ENCODE results near the gene TUT7.

TUT7 gene

GRCh38 chr9:86262492-86262891 is 91.7 kb downstream of the TUT7 start:
- TF ChIP-seq CTCF (IDR thresholded peaks at IDR 0.05; ENCODE audit: borderline replicate concordance, extremely low read depth, low read length, poor library complexity, severe bottlenecking) (no peak), EZH2 (IDR thresholded peaks at IDR 0.05; ENCODE audit: borderline replicate concordance, low read depth, low read length, severe bottlenecking) (no peak)
- no peak for DNase-seq
- Histone ChIP-seq H2AFZ (ENCODE audit: low read depth, low read length) (no peak overlapping the region), H3K9ac (ENCODE audit: low read depth, low read length) (no peak overlapping the region), H3K9me3 (ENCODE audit: insufficient read depth, low read length, severe bottlenecking) (no peaks in the 10 kb centered on the region), H3K36me3 (ENCODE audit: insufficient read depth, low read length) (peaks cover 20% of the 10 kb centered on the region), H3K27me3 (ENCODE audit: insufficient read depth, low read length, poor library complexity) (no peaks in the 10 kb centered on the region), H3K4me1 (ENCODE audit: insufficient read depth, low read length) (no peaks in the 10 kb centered on the region), H3K4me2 (ENCODE audit: insufficient read depth, low read length) (no peak overlapping the region), H3K79me2 (ENCODE audit: insufficient read depth, low read length) (peaks cover 3% of the 10 kb centered on the region; the same call in 1 of the 2 replicates), H4K20me1 (ENCODE audit: insufficient read depth, low read length) (peaks cover 4% of the 10 kb centered on the region), H3K4me3 (ENCODE audit: low read depth in 1 of 2, low read length in 2 of 2) (no peak overlapping the region), H3K27ac (ENCODE audit: low read length) (no peak overlapping the region)
- ATAC-seq (ENCODE audit: insufficient read depth, low read depth), result no peak

GRCh38 chr9:86259557-86259956 is 94.7 kb downstream of the TUT7 start, which contains the start of gene C9orf153:
TSS of gene C9orf153 (minus strand) at chr9:86259657. CDS start at chr9:86229603, 30,054 bp downstream.
- Histone ChIP-seq H3K9ac (ENCODE audit: low read depth, low read length) (no peak within 1 kb of the TSS), H2AFZ (ENCODE audit: low read depth, low read length) (no peak within 1 kb of the TSS), H3K4me3 (ENCODE audit: low read depth in 1 of 2, low read length in 2 of 2) (no peak within 1 kb of the TSS), H3K79me2 (ENCODE audit: insufficient read depth, low read length) (no peaks in the 10 kb centered on the region), H3K36me3 (ENCODE audit: insufficient read depth, low read length) (peaks cover 20% of the 10 kb centered on the region), H3K27me3 (ENCODE audit: insufficient read depth, low read length, poor library complexity) (no peaks in the 10 kb centered on the region), H3K27ac (ENCODE audit: low read length) (no peak within 1 kb of the TSS), H3K9me3 (ENCODE audit: insufficient read depth, low read length, severe bottlenecking) (no peaks in the 10 kb centered on the region), H3K4me2 (ENCODE audit: insufficient read depth, low read length) (no peak within 1 kb of the TSS), H3K4me1 (ENCODE audit: insufficient read depth, low read length) (no peaks in the 10 kb centered on the region), H4K20me1 (ENCODE audit: insufficient read depth, low read length) (peaks cover 4% of the 10 kb centered on the region)
- DNase-seq (no peak), ATAC-seq (ENCODE audit: insufficient read depth, low read depth) (no peak)
- TF ChIP-seq EZH2 (IDR thresholded peaks at IDR 0.05; ENCODE audit: borderline replicate concordance, low read depth, low read length, severe bottlenecking), result no peak
- no peak for TF ChIP-seq CTCF (IDR thresholded peaks at IDR 0.05; ENCODE audit: borderline replicate concordance, extremely low read depth, low read length, poor library complexity, severe bottlenecking)

- 0 out of 2 replicates have a peak, but pooled peaks cover 4% of the 10 kb centered on the region for H3K36me3 ChIP-seq (ENCODE audit: insufficient read depth, low read length)
- H3K4me3 ChIP-seq (ENCODE audit: low read depth in 1 of 2, low read length in 2 of 2), result no peak overlapping the region
- peaks cover 2% of the 10 kb centered on the region for H3K9me3 ChIP-seq (ENCODE audit: insufficient read depth, low read length, severe bottlenecking)
- H3K4me2 ChIP-seq (ENCODE audit: insufficient read depth, low read length), result no peak overlapping the region
- DNase-seq (no peak), ATAC-seq (ENCODE audit: insufficient read depth, low read depth) (no peak)
- H3K27ac ChIP-seq (ENCODE audit: low read length), result no peak overlapping the region
- no peaks in the 10 kb centered on the region for H3K79me2 ChIP-seq (ENCODE audit: insufficient read depth, low read length)
- no peaks in the 10 kb centered on the region for H4K20me1 ChIP-seq (ENCODE audit: insufficient read depth, low read length)
- no peak overlapping the region for H2AFZ ChIP-seq (ENCODE audit: low read depth, low read length)
- H3K4me1 ChIP-seq (ENCODE audit: insufficient read depth, low read length), result no peaks in the 10 kb centered on the region
- H3K9ac ChIP-seq (ENCODE audit: low read depth, low read length), result no peak overlapping the region
- no peak for TF ChIP-seq EZH2 (IDR thresholded peaks at IDR 0.05; ENCODE audit: borderline replicate concordance, low read depth, low read length, severe bottlenecking)
- no peak for TF ChIP-seq CTCF (IDR thresholded peaks at IDR 0.05; ENCODE audit: borderline replicate concordance, extremely low read depth, low read length, poor library complexity, severe bottlenecking)
- H3K27me3 ChIP-seq (ENCODE audit: insufficient read depth, low read length, poor library complexity), result no peaks in the 10 kb centered on the region
Measured at GRCh38 chr9:86257391-86257790, 96.8 kb downstream of the TUT7 start.

- H3K27me3 ChIP-seq (ENCODE audit: insufficient read depth, low read length, poor library complexity), result no peaks in the 10 kb centered on the region
- H2AFZ ChIP-seq (ENCODE audit: low read depth, low read length), result no peak overlapping the region
- no peaks in the 10 kb centered on the region for H4K20me1 ChIP-seq (ENCODE audit: insufficient read depth, low read length)
- ATAC-seq (ENCODE audit: insufficient read depth, low read depth) (no peak), DNase-seq (no peak)
- no peak overlapping the region for H3K9ac ChIP-seq (ENCODE audit: low read depth, low read length)
- H3K4me3 ChIP-seq (ENCODE audit: low read depth in 1 of 2, low read length in 2 of 2), result no peak overlapping the region
- H3K9me3 ChIP-seq (ENCODE audit: insufficient read depth, low read length, severe bottlenecking), result peaks cover 2% of the 10 kb centered on the region
- H3K36me3 ChIP-seq (ENCODE audit: insufficient read depth, low read length), result no peaks in the 10 kb centered on the region
- no peak overlapping the region for H3K27ac ChIP-seq (ENCODE audit: low read length)
- no peak overlapping the region for H3K4me2 ChIP-seq (ENCODE audit: insufficient read depth, low read length)
- H3K4me1 ChIP-seq (ENCODE audit: insufficient read depth, low read length), result no peaks in the 10 kb centered on the region
- no peaks in the 10 kb centered on the region for H3K79me2 ChIP-seq (ENCODE audit: insufficient read depth, low read length)
- no peak for TF ChIP-seq EZH2 (IDR thresholded peaks at IDR 0.05; ENCODE audit: borderline replicate concordance, low read depth, low read length, severe bottlenecking)
- no peak for TF ChIP-seq CTCF (IDR thresholded peaks at IDR 0.05; ENCODE audit: borderline replicate concordance, extremely low read depth, low read length, poor library complexity, severe bottlenecking)
Measured at GRCh38 chr9:86256653-86257052, 97.6 kb downstream of the TUT7 start.

All from DND-41 (cell line).